ENCODE results near the gene MGAT4B.
A peak's percentile ranks its signal among the peaks of the same experiment; 100 is the strongest.

MGAT4B gene

DNA sequence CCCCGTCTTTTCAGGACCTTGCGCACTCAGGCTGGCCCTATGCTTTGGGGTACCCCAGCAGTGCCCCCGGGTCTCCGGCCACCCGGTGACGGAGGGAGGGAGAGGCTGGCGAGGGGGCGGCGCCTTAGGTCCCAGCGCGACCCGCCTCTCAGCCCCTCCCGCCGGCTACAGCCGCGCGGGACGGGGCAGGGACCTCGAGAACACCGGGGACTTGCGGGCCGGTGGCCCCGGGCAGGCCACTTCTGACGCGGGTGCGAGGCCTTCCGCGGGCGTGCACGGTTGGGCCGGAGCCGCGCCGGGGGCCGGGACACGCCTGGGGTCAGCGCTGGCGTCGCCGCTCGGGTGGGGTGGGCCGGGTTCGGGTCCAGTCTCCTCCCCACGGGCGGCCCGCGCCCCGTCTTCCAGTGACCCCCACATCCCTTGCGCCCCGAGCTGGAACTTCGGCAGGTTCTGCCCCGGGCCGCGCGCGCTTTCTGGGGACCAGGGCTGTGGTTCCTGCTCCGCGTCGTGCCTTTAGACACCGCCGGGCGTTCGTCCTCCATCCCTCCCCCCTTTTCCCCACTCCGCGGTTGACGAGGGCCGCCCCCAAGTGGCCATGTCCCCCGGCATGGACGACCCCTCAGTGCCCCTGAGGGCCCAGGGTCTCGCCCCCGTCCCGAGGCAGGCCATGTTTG, 10.3 kb upstream of the MGAT4B start:
- no peak for DNase-seq
- Histone ChIP-seq H2BK15ac (replicated peaks; ENCODE audit: low read depth) (no peak overlapping the region), H2AK5ac (ENCODE audit: low read length) (no peak overlapping the region), H3K56ac (ENCODE audit: low read length) (peak overlapping the region; percentile 82), H3K4ac (ENCODE audit: low read depth, low read length) (no peak overlapping the region), H4K5ac (ENCODE audit: low read length) (no peak overlapping the region), H2BK5ac (ENCODE audit: low read length) (no peak overlapping the region), H3K23ac (ENCODE audit: low read length) (no peak overlapping the region), H4K8ac (ENCODE audit: low read depth, low read length) (no peak overlapping the region), H3K4me3 (ENCODE audit: low read length) (peak overlapping the region; percentile 26), H3K36me3 (ENCODE audit: control insufficient read depth, insufficient read depth, low read length) (no peaks in the 10 kb centered on the region), H3K9ac (ENCODE audit: low read length) (peak overlapping the region; percentile 65), H3K4me2 (ENCODE audit: low read length) (peak overlapping the region; percentile 62), H3K18ac (ENCODE audit: low read length) (peak overlapping the region; percentile 34), H3K27ac (ENCODE audit: low read depth, low read length) (no peak overlapping the region), H3K4me1 (ENCODE audit: control insufficient read depth, low read depth, low read length) (peaks cover 8% of the 10 kb centered on the region), H3K27me3 (ENCODE audit: insufficient read depth, low read length, poor library complexity) (no peaks in the 10 kb centered on the region), H3K79me1 (ENCODE audit: low read length) (no peaks in the 10 kb centered on the region), H2BK120ac (ENCODE audit: low read depth, low read length) (no peak overlapping the region), H3K79me2 (ENCODE audit: control insufficient read depth, insufficient read depth, low read length) (peaks cover 2% of the 10 kb centered on the region)
- WGBS (ENCODE audit: extremely low coverage, insufficient coverage, low lambda C conversion rate), result no CpG with 5 or more reads among the region's 72 CpGs

GRCh38 chr5:179816401-179816795, 9.7 kb upstream of the MGAT4B start:
- no peak overlapping the region for H2BK5ac ChIP-seq (ENCODE audit: low read length)
- H3K4ac ChIP-seq (ENCODE audit: low read depth, low read length), result no peak overlapping the region
- no peak overlapping the region for H2BK15ac ChIP-seq (replicated peaks; ENCODE audit: low read depth)
- no peak overlapping the region for H2AK5ac ChIP-seq (ENCODE audit: low read length)
- H3K23ac ChIP-seq (ENCODE audit: low read length), result no peak overlapping the region
- no peak overlapping the region for H4K8ac ChIP-seq (ENCODE audit: low read depth, low read length)
- H3K56ac ChIP-seq (ENCODE audit: low read length), result peak overlapping the region; percentile 82
- no peaks in the 10 kb centered on the region for H3K27me3 ChIP-seq (ENCODE audit: insufficient read depth, low read length, poor library complexity)
- no peak overlapping the region for H3K4me3 ChIP-seq (ENCODE audit: low read length)
- H3K4me2 ChIP-seq (ENCODE audit: low read length), result peak overlapping the region; percentile 62
- H3K27ac ChIP-seq (ENCODE audit: low read depth, low read length), result no peak overlapping the region
- no peaks in the 10 kb centered on the region for H3K79me1 ChIP-seq (ENCODE audit: low read length)
- no peak overlapping the region for H4K5ac ChIP-seq (ENCODE audit: low read length)
- no CpG with 5 or more reads among the region's 23 CpGs for WGBS (ENCODE audit: extremely low coverage, insufficient coverage, low lambda C conversion rate)
- DNase-seq, result no peak
- no peak overlapping the region for H2BK120ac ChIP-seq (ENCODE audit: low read depth, low read length)
- peaks cover 7% of the 10 kb centered on the region for H3K4me1 ChIP-seq (ENCODE audit: control insufficient read depth, low read depth, low read length)
- H3K9ac ChIP-seq (ENCODE audit: low read length), result peak overlapping the region; percentile 65
- H3K36me3 ChIP-seq (ENCODE audit: control insufficient read depth, insufficient read depth, low read length), result no peaks in the 10 kb centered on the region
- no peaks in the 10 kb centered on the region for H3K79me2 ChIP-seq (ENCODE audit: control insufficient read depth, insufficient read depth, low read length)
- no peak overlapping the region for H3K18ac ChIP-seq (ENCODE audit: low read length)

DNA sequence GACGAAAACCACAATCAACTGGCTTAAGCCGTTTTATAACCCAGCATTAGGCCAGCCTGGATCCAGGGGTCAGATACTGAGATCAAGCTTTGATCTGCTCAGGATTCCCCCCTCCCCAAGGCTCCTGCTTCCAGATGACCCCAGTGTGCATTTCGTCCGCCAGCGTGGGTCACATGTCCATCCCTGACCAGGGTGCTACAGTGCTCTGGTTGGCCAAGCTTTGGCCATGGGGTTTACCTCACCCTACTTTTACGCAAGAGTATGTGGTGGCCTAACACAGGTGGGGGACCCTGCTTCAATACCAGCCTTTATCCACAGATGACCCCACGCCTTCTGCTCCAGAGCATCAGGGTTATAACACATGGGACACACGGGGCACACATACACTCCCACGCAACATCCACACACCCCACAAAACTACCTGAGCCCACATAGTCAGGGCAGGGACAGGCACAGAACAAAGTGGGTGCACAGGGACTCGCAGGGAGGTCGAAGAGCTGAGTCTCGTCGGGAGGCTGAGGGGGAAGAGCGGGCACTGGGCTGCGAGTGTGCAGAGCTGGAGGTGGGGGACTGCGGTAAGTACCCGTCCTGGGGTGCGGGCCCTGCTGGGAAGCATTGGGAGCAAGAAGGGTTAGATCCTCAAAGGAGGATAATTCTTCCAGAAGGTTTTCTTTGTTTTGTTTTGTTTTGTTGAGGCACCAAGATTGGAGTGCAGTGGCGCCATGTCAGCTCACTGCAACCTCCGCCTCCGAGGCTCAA, 9.0 kb upstream of the MGAT4B start:
- Histone ChIP-seq H3K79me2 (ENCODE audit: control insufficient read depth, insufficient read depth, low read length) (no peaks in the 10 kb centered on the region), H2BK15ac (replicated peaks; ENCODE audit: low read depth) (no peak overlapping the region), H4K8ac (ENCODE audit: low read depth, low read length) (no peak overlapping the region), H3K79me1 (ENCODE audit: low read length) (no peaks in the 10 kb centered on the region), H3K27me3 (ENCODE audit: insufficient read depth, low read length, poor library complexity) (no peaks in the 10 kb centered on the region), H4K5ac (ENCODE audit: low read length) (no peak overlapping the region), H3K4me3 (ENCODE audit: low read length) (no peak overlapping the region), H3K18ac (ENCODE audit: low read length) (no peak overlapping the region), H3K4me2 (ENCODE audit: low read length) (no peak overlapping the region), H2AK5ac (ENCODE audit: low read length) (no peak overlapping the region), H2BK5ac (ENCODE audit: low read length) (no peak overlapping the region), H3K4me1 (ENCODE audit: control insufficient read depth, low read depth, low read length) (peaks cover 7% of the 10 kb centered on the region), H2BK120ac (ENCODE audit: low read depth, low read length) (no peak overlapping the region), H3K9ac (ENCODE audit: low read length) (no peak overlapping the region), H3K36me3 (ENCODE audit: control insufficient read depth, insufficient read depth, low read length) (no peaks in the 10 kb centered on the region), H3K56ac (ENCODE audit: low read length) (no peak overlapping the region), H3K4ac (ENCODE audit: low read depth, low read length) (no peak overlapping the region), H3K27ac (ENCODE audit: low read depth, low read length) (no peak overlapping the region), H3K23ac (ENCODE audit: low read length) (no peak overlapping the region)
- no CpG with 5 or more reads among the region's 21 CpGs for WGBS (ENCODE audit: extremely low coverage, insufficient coverage, low lambda C conversion rate)
- DNase-seq, result no peak

DNA sequence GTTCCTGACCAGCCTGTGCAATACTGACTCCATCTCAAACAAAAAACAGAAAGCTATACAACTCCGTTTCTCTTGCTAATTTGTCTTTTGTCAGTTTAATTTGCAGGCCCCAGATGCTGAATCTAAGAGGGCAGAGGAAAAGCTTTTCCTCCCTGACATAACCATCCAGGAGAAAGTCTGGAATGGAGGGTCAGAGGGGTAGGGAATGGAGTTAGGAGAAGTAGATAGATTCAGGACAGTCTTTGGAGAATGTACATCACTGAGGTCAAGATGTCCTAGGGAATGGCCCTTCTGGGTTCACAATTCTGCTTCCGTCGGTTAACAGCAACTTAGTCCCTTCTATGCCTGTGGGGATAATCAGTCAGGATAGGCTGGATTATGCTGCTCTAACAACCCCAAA, 7.4 kb upstream of the MGAT4B start:
- no peak overlapping the region for H2BK120ac ChIP-seq (ENCODE audit: low read depth, low read length)
- no peak overlapping the region for H3K27ac ChIP-seq (ENCODE audit: low read depth, low read length)
- no peaks in the 10 kb centered on the region for H3K27me3 ChIP-seq (ENCODE audit: insufficient read depth, low read length, poor library complexity)
- WGBS (ENCODE audit: extremely low coverage, insufficient coverage, low lambda C conversion rate), result no CpG with 5 or more reads among the region's 3 CpGs
- H3K9ac ChIP-seq (ENCODE audit: low read length), result no peak overlapping the region
- H3K36me3 ChIP-seq (ENCODE audit: control insufficient read depth, insufficient read depth, low read length), result no peaks in the 10 kb centered on the region
- no peak overlapping the region for H3K23ac ChIP-seq (ENCODE audit: low read length)
- DNase-seq, result no peak
- no peaks in the 10 kb centered on the region for H3K4me1 ChIP-seq (ENCODE audit: control insufficient read depth, low read depth, low read length)
- no peak overlapping the region for H2BK5ac ChIP-seq (ENCODE audit: low read length)
- no peak overlapping the region for H2AK5ac ChIP-seq (ENCODE audit: low read length)
- no peaks in the 10 kb centered on the region for H3K79me1 ChIP-seq (ENCODE audit: low read length)
- no peaks in the 10 kb centered on the region for H3K79me2 ChIP-seq (ENCODE audit: control insufficient read depth, insufficient read depth, low read length)
- H3K56ac ChIP-seq (ENCODE audit: low read length), result no peak overlapping the region
- H3K4me2 ChIP-seq (ENCODE audit: low read length), result no peak overlapping the region
- H4K8ac ChIP-seq (ENCODE audit: low read depth, low read length), result no peak overlapping the region
- no peak overlapping the region for H3K4ac ChIP-seq (ENCODE audit: low read depth, low read length)
- H3K18ac ChIP-seq (ENCODE audit: low read length), result no peak overlapping the region
- no peak overlapping the region for H3K4me3 ChIP-seq (ENCODE audit: low read length)
- no peak overlapping the region for H4K5ac ChIP-seq (ENCODE audit: low read length)
- no peak overlapping the region for H2BK15ac ChIP-seq (replicated peaks; ENCODE audit: low read depth)

GRCh38 chr5:179812997-179813607, 6.4 kb upstream of the MGAT4B start:
- Histone ChIP-seq H3K79me2 (ENCODE audit: control insufficient read depth, insufficient read depth, low read length) (no peaks in the 10 kb centered on the region), H3K4me3 (ENCODE audit: low read length) (no peak overlapping the region), H3K9ac (ENCODE audit: low read length) (no peak overlapping the region), H2BK5ac (ENCODE audit: low read length) (no peak overlapping the region), H3K36me3 (ENCODE audit: control insufficient read depth, insufficient read depth, low read length) (no peaks in the 10 kb centered on the region), H3K4me2 (ENCODE audit: low read length) (no peak overlapping the region), H3K4ac (ENCODE audit: low read depth, low read length) (no peak overlapping the region), H4K8ac (ENCODE audit: low read depth, low read length) (no peak overlapping the region), H3K4me1 (ENCODE audit: control insufficient read depth, low read depth, low read length) (no peaks in the 10 kb centered on the region), H2BK120ac (ENCODE audit: low read depth, low read length) (no peak overlapping the region), H4K5ac (ENCODE audit: low read length) (no peak overlapping the region), H3K27me3 (ENCODE audit: insufficient read depth, low read length, poor library complexity) (no peaks in the 10 kb centered on the region), H3K56ac (ENCODE audit: low read length) (no peak overlapping the region), H3K23ac (ENCODE audit: low read length) (no peak overlapping the region), H2BK15ac (replicated peaks; ENCODE audit: low read depth) (no peak overlapping the region), H3K18ac (ENCODE audit: low read length) (no peak overlapping the region), H2AK5ac (ENCODE audit: low read length) (no peak overlapping the region), H3K27ac (ENCODE audit: low read depth, low read length) (no peak overlapping the region), H3K79me1 (ENCODE audit: low read length) (no peaks in the 10 kb centered on the region)
- DNase-seq, result no peak
- no CpG with 5 or more reads among the region's 5 CpGs for WGBS (ENCODE audit: extremely low coverage, insufficient coverage, low lambda C conversion rate)
